SK-N-SH treated with all-trans-retinoic acid at 6 μM for 48 hours (cell line): ENCODE measurements around the gene PIK3CA.
"Not testable (repeated sequence)": the region's sequence is repeated elsewhere in the genome, so short reads cannot be mapped to it uniquely, and the experiment has no call there.

Experiments
- ATAC-seq: fragments of 200-7000 bp; cut with Tn5 transposase; 3 replicates; pipeline ENCODE4 v1.9.1; 2020; ENCODE audit warnings: mild to moderate bottlenecking, moderate library complexity
- ARNTL ChIP-seq: fragments of 450-650 bp; formaldehyde crosslinking; IDR thresholded peaks from 2 replicates; pipeline ENCODE4 v1.5.0; 2020; ENCODE audit warnings: low read depth, mild to moderate bottlenecking, moderate library complexity, borderline replicate concordance
- BACH2 ChIP-seq: fragments of 250-450 bp; sonication (Bioruptor Pico); IDR thresholded peaks from 2 replicates; pipeline ENCODE4 v1.9.0; 2021; ENCODE audit warnings: mild to moderate bottlenecking, borderline replicate concordance
- CSDC2 ChIP-seq: fragments of 250-450 bp; sonication (Bioruptor Pico); IDR thresholded peaks from 2 replicates; pipeline ENCODE4 v1.5.0; 2020; ENCODE audit warnings: mild to moderate bottlenecking, moderate library complexity
- CSRNP3 ChIP-seq: fragments of 250-450 bp; sonication (Bioruptor Pico); IDR thresholded peaks from 2 replicates; pipeline ENCODE4 v1.5.1; 2021; ENCODE audit warnings: mild to moderate bottlenecking, moderate library complexity
- ESRRG ChIP-seq: fragments of 250-450 bp; sonication (Bioruptor Pico); IDR thresholded peaks from 2 replicates; pipeline ENCODE4 v1.6.1; 2021; ENCODE audit warnings: mild to moderate bottlenecking
- ISL1 ChIP-seq: fragments of 250-450 bp; sonication (Bioruptor Pico); IDR thresholded peaks from 2 replicates; pipeline ENCODE4 v2.1.2; 2022; ENCODE audit warnings: mild to moderate bottlenecking, moderate library complexity
- OSR1 ChIP-seq: fragments of 250-450 bp; sonication (Bioruptor Pico); IDR thresholded peaks from 2 replicates; pipeline ENCODE4 v1.8.0; 2022; ENCODE audit warnings: moderate library complexity, mild to moderate bottlenecking, inconsistent platforms
- PATZ1 ChIP-seq: fragments of 250-450 bp; sonication (Bioruptor Pico); IDR thresholded peaks from 2 replicates; pipeline ENCODE4 v1.8.0; 2020; ENCODE audit warnings: mild to moderate bottlenecking, moderate library complexity, borderline replicate concordance
- PPARA ChIP-seq: fragments of 250-450 bp; sonication (Bioruptor Pico); IDR thresholded peaks from 2 replicates; pipeline ENCODE4 v1.5.0; 2020; ENCODE audit warnings: mild to moderate bottlenecking, borderline replicate concordance
- RARB ChIP-seq: fragments of 250-450 bp; sonication (Bioruptor Pico); IDR thresholded peaks from 2 replicates; pipeline ENCODE4 v1.8.0; 2021; ENCODE audit warnings: mild to moderate bottlenecking, moderate library complexity
- SNAI2 ChIP-seq: fragments of 250-450 bp; sonication (Bioruptor Pico); IDR thresholded peaks from 2 replicates; pipeline ENCODE4 v1.5.0; 2020; ENCODE audit warnings: mild to moderate bottlenecking, moderate library complexity
- TCF4 ChIP-seq: fragments of 250-450 bp; sonication (Bioruptor Pico); IDR thresholded peaks from 2 replicates; pipeline ENCODE4 v1.8.0; 2021; ENCODE audit warnings: mild to moderate bottlenecking, moderate library complexity, borderline replicate concordance
- TOX ChIP-seq: fragments of 250-450 bp; sonication (Bioruptor Pico); IDR thresholded peaks from 2 replicates; pipeline ENCODE4 v1.8.0; 2021; ENCODE audit warnings: mild to moderate bottlenecking, moderate library complexity, borderline replicate concordance
- ZC3H10 ChIP-seq: fragments of 250-450 bp; sonication (Bioruptor Pico); IDR thresholded peaks from 2 replicates; pipeline ENCODE4 v1.5.1; 2021; ENCODE audit warnings: mild to moderate bottlenecking, moderate library complexity
- ZFP3 ChIP-seq: fragments of 250-450 bp; sonication (Bioruptor Pico); IDR thresholded peaks from 2 replicates; pipeline ENCODE4 v1.5.0; 2020; ENCODE audit warnings: mild to moderate bottlenecking, moderate library complexity
- ZFP30 ChIP-seq: fragments of 450-650 bp; formaldehyde crosslinking; IDR thresholded peaks from 2 replicates; pipeline ENCODE4 v1.5.0; 2022; ENCODE audit warnings: mild to moderate bottlenecking, moderate library complexity
- ZNF565 ChIP-seq: fragments of 450-650 bp; formaldehyde crosslinking; conservative IDR thresholded peaks from 2 replicates; pipeline ENCODE4 v1.5.0; 2020; ENCODE audit warnings: low read depth, mild to moderate bottlenecking, moderate library complexity
- ZNF70 ChIP-seq: fragments of 450-650 bp; formaldehyde crosslinking; IDR thresholded peaks from 2 replicates; pipeline ENCODE4 v1.5.0; 2020; ENCODE audit warnings: mild to moderate bottlenecking, moderate library complexity
- ZNF8 ChIP-seq: fragments of 450-650 bp; formaldehyde crosslinking; IDR thresholded peaks from 2 replicates; pipeline ENCODE4 v1.5.0; 2020; ENCODE audit warnings: mild to moderate bottlenecking, moderate library complexity
- TF ChIP-seq, protein P1 (sequence below): fragments of 250-450 bp; sonication (Bioruptor Pico); IDR thresholded peaks from 2 replicates; pipeline ENCODE4 v1.5.1; 2020; ENCODE audit warnings: low read depth, mild to moderate bottlenecking, moderate library complexity
- TF ChIP-seq, protein P2 (sequence below): fragments of 250-450 bp; sonication (Bioruptor Pico); IDR thresholded peaks from 2 replicates; pipeline ENCODE4 v1.8.0; 2021; ENCODE audit warnings: low read depth, mild to moderate bottlenecking, moderate library complexity, borderline replicate concordance
- TF ChIP-seq, protein P3 (sequence below): fragments of 250-450 bp; sonication (Bioruptor Pico); IDR thresholded peaks from 2 replicates; pipeline ENCODE4 v1.5.0; 2020; ENCODE audit warnings: mild to moderate bottlenecking, moderate library complexity

PIK3CA gene

GRCh38 chr3:179200790-179201189, 52.6 kb downstream of the PIK3CA start:
- no peak for ATAC-seq

GRCh38 chr3:179215550-179215949, 67.4 kb downstream of the PIK3CA start:
- ATAC-seq, result not testable (repeated sequence)

More at GRCh38 chr3:179200790-179201189, 52.6 kb downstream of the PIK3CA start:
- no peak for TF ChIP-seq ESRRG (CRISPR knock-in tag)
- TF ChIP-seq PATZ1 (CRISPR knock-in tag), result no peak
- no peak for TF ChIP-seq ZFP3
- TF ChIP-seq, all 23 proteins: peak for 0

GRCh38 chr3:179218213-179218612, 70.1 kb downstream of the PIK3CA start:
- not testable (repeated sequence) for ATAC-seq

- ATAC-seq, result no peak
- no peak for TF ChIP-seq SNAI2 (CRISPR knock-in tag)
- TF ChIP-seq, protein P1, sequence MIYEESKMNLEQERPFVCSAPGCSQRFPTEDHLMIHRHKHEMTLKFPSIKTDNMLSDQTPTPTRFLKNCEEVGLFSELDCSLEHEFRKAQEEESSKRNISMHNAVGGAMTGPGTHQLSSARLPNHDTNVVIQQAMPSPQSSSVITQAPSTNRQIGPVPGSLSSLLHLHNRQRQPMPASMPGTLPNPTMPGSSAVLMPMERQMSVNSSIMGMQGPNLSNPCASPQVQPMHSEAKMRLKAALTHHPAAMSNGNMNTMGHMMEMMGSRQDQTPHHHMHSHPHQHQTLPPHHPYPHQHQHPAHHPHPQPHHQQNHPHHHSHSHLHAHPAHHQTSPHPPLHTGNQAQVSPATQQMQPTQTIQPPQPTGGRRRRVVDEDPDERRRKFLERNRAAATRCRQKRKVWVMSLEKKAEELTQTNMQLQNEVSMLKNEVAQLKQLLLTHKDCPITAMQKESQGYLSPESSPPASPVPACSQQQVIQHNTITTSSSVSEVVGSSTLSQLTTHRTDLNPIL (CRISPR knock-in tag), result no peak
- TF ChIP-seq ESRRG (CRISPR knock-in tag), result no peak
- TF ChIP-seq PPARA (CRISPR knock-in tag), result no peak
- TF ChIP-seq, protein P2, sequence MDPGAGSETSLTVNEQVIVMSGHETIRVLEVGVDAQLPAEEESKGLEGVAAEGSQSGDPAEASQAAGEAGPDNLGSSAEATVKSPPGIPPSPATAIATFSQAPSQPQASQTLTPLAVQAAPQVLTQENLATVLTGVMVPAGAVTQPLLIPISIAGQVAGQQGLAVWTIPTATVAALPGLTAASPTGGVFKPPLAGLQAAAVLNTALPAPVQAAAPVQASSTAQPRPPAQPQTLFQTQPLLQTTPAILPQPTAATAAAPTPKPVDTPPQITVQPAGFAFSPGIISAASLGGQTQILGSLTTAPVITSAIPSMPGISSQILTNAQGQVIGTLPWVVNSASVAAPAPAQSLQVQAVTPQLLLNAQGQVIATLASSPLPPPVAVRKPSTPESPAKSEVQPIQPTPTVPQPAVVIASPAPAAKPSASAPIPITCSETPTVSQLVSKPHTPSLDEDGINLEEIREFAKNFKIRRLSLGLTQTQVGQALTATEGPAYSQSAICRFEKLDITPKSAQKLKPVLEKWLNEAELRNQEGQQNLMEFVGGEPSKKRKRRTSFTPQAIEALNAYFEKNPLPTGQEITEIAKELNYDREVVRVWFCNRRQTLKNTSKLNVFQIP (CRISPR knock-in tag), result no peak
- no peak for TF ChIP-seq ZC3H10 (CRISPR knock-in tag)
- no peak for TF ChIP-seq OSR1 (CRISPR knock-in tag)
Observed at GRCh38 chr3:179223548-179223947, 75.4 kb downstream of the PIK3CA start.

DNA sequence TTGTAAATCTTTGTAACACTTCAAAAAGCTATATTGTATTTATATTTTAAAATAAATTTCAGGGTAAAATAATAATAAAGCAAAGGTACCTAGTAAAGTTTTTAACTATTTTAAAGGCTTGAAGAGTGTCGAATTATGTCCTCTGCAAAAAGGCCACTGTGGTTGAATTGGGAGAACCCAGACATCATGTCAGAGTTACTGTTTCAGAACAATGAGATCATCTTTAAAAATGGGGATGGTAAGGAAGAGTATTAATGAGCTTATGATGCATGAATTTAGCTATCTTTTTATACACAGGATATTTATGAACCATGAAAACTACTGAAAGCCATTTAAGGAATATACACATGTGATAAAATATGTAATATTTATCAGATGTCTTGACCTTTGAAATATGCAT, 76.4 kb downstream of the PIK3CA start:
- TF ChIP-seq RARB (CRISPR knock-in tag), result no peak
- TF ChIP-seq TOX (CRISPR knock-in tag), result no peak
- TF ChIP-seq ISL1 (CRISPR knock-in tag), result no peak
- TF ChIP-seq, protein P1 (CRISPR knock-in tag), result no peak
- TF ChIP-seq ZFP30 (CRISPR knock-in tag), result no peak
- no peak for TF ChIP-seq ARNTL (CRISPR knock-in tag)
- TF ChIP-seq ZNF8 (CRISPR knock-in tag), result no peak
- no peak for TF ChIP-seq ZNF70
- TF ChIP-seq TCF4 (CRISPR knock-in tag), result no peak
- TF ChIP-seq ZNF565 (CRISPR knock-in tag), result no peak
- TF ChIP-seq, protein P2 (CRISPR knock-in tag), result no peak
- no peak for TF ChIP-seq ZFP3
- TF ChIP-seq, protein P3, sequence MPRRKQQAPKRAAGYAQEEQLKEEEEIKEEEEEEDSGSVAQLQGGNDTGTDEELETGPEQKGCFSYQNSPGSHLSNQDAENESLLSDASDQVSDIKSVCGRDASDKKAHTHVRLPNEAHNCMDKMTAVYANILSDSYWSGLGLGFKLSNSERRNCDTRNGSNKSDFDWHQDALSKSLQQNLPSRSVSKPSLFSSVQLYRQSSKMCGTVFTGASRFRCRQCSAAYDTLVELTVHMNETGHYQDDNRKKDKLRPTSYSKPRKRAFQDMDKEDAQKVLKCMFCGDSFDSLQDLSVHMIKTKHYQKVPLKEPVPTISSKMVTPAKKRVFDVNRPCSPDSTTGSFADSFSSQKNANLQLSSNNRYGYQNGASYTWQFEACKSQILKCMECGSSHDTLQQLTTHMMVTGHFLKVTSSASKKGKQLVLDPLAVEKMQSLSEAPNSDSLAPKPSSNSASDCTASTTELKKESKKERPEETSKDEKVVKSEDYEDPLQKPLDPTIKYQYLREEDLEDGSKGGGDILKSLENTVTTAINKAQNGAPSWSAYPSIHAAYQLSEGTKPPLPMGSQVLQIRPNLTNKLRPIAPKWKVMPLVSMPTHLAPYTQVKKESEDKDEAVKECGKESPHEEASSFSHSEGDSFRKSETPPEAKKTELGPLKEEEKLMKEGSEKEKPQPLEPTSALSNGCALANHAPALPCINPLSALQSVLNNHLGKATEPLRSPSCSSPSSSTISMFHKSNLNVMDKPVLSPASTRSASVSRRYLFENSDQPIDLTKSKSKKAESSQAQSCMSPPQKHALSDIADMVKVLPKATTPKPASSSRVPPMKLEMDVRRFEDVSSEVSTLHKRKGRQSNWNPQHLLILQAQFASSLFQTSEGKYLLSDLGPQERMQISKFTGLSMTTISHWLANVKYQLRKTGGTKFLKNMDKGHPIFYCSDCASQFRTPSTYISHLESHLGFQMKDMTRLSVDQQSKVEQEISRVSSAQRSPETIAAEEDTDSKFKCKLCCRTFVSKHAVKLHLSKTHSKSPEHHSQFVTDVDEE (CRISPR knock-in tag), result no peak
- TF ChIP-seq ESRRG (CRISPR knock-in tag), result no peak
- no peak for TF ChIP-seq CSRNP3 (CRISPR knock-in tag)
- no peak for TF ChIP-seq CSDC2 (CRISPR knock-in tag)
- TF ChIP-seq BACH2 (CRISPR knock-in tag), result no peak
- TF ChIP-seq SNAI2 (CRISPR knock-in tag), result no peak
- no peak for ATAC-seq
